GM23338 (cell line): ENCODE measurements around the gene TBX10. TPM values are rescaled to one million over a fixed set of nuclear protein-coding genes. Genes with fewer than 3 reads are reported as not detected.
"Not testable (repeated sequence)": the region's sequence is repeated elsewhere in the genome, so short reads cannot be mapped to it uniquely, and the experiment has no call there.

ENCODE experiments used
- ATAC-seq: fragments of 200-7000 bp; cut with Tn5 transposase; 3 replicates; pipeline ENCODE4 v1.9.1; 2020
- DNase-seq: peaks from one replicate; pipeline ENCODE4 v3.0.0-alpha.2; 2015; ENCODE audit warnings: low spot score
- H2AFZ ChIP-seq: fragments of 200-600 bp; sonication (generic); 2 replicates; pipeline ENCODE4 v1.8.0; 2016; ENCODE audit warnings: antibody characterized with exemption, mild to moderate bottlenecking, moderate library complexity
- H3F3A ChIP-seq: fragments of 200-600 bp; sonication (generic); replicated peaks from 2 replicates; pipeline ENCODE4 v1.8.0; 2017; ENCODE audit warnings: antibody characterized with exemption, mixed run types, low read depth
- H3K27ac ChIP-seq: fragments of 200-600 bp; sonication (generic); 2 replicates; pipeline ENCODE4 v1.6.1; 2016; ENCODE audit warnings: low read depth
- H3K27me3 ChIP-seq: fragments of 200-600 bp; sonication (generic); 2 replicates; pipeline ENCODE4 v1.8.0; 2016; ENCODE audit warnings: mild to moderate bottlenecking, mixed run types, moderate library complexity; ENCODE audit not compliant: insufficient read depth
- H3K36me3 ChIP-seq: fragments of 200-600 bp; sonication (generic); 2 replicates; pipeline ENCODE4 v1.8.0; 2016; ENCODE audit warnings: mild to moderate bottlenecking; ENCODE audit not compliant: insufficient read depth
- H3K4me1 ChIP-seq: fragments of 200-600 bp; sonication (generic); 2 replicates; pipeline ENCODE4 v1.8.0; 2016; ENCODE audit warnings: mild to moderate bottlenecking, moderate library complexity; ENCODE audit not compliant: insufficient read depth
- H3K4me2 ChIP-seq: fragments of 200-600 bp; sonication (generic); 2 replicates; pipeline ENCODE4 v1.7.1; 2017; ENCODE audit warnings: mixed run types
- H3K4me3 ChIP-seq: fragments of 200-600 bp; sonication (generic); 2 replicates; pipeline ENCODE4 v1.6.1; 2016; ENCODE audit warnings: mixed run types
- H3K79me2 ChIP-seq: fragments of 200-600 bp; sonication (generic); replicated peaks from 2 replicates; pipeline ENCODE4 v1.8.0; 2017; ENCODE audit warnings: mild to moderate bottlenecking; ENCODE audit not compliant: insufficient read depth
- H3K9me2 ChIP-seq: fragments of 200-600 bp; sonication (generic); 2 replicates; pipeline ENCODE4 v1.8.0; 2017; ENCODE audit not compliant: insufficient read depth
- H4K20me1 ChIP-seq: fragments of 200-600 bp; sonication (generic); replicated peaks from 2 replicates; pipeline ENCODE4 v1.8.0; 2017; ENCODE audit warnings: mild to moderate bottlenecking; ENCODE audit not compliant: insufficient read depth
- H3K27ac Mint-ChIP-seq: 2 replicates; pipeline ENCODE4 v1.8.0; 2020; ENCODE audit warnings: inconsistent platforms, mild to moderate bottlenecking, moderate library complexity, mixed read lengths
- H3K27me3 Mint-ChIP-seq: 3 replicates; pipeline ENCODE4 v1.8.0; 2022; ENCODE audit warnings: low read depth, mild to moderate bottlenecking, moderate library complexity, mixed read lengths, inconsistent platforms; ENCODE audit not compliant: insufficient read depth, poor library complexity
- H3K36me3 Mint-ChIP-seq: 3 replicates; pipeline ENCODE4 v1.8.0; 2021; ENCODE audit warnings: low read depth, mild to moderate bottlenecking, inconsistent platforms, moderate library complexity, mixed read lengths
- H3K4me1 Mint-ChIP-seq: 3 replicates; pipeline ENCODE4 v1.8.0; 2020; ENCODE audit warnings: mild to moderate bottlenecking, inconsistent platforms, mixed read lengths
- H3K4me3 Mint-ChIP-seq: 3 replicates; pipeline ENCODE4 v1.8.0; 2021; ENCODE audit warnings: moderate library complexity, mild to moderate bottlenecking, inconsistent platforms, mixed read lengths
- H3K9me3 Mint-ChIP-seq: 3 replicates; pipeline ENCODE4 v1.8.0; 2020; ENCODE audit warnings: moderate library complexity, mild to moderate bottlenecking, inconsistent platforms, mixed read lengths
- CREB1 ChIP-seq: fragments of 250-450 bp; sonication (Bioruptor Pico); IDR thresholded peaks from 2 replicates; pipeline ENCODE4 v1.5.0; 2020; ENCODE audit warnings: low read depth, mild to moderate bottlenecking, moderate library complexity
- CTCF ChIP-seq, 2 experiments: fragments of 200-600 bp in 1 of 2; sonication (generic) in 1 of 2; conservative IDR thresholded peaks; 2 replicates each; pipeline versions ENCODE4 v1.5.1 to v1.6.1; 2016 to 2017; ENCODE audit warnings: antibody characterized with exemption in 2 of 2, low read depth in 2 of 2, mild to moderate bottlenecking in 2 of 2, moderate library complexity in 1 of 2
- EZH2 ChIP-seq: fragments of 200-600 bp; sonication (generic); IDR thresholded peaks from one replicate; pipeline ENCODE4 v1.8.0; 2017; ENCODE audit warnings: antibody characterized with exemption, mild to moderate bottlenecking, low read depth; ENCODE audit not compliant: unreplicated experiment
- NANOG ChIP-seq: IDR thresholded peaks from 2 replicates; pipeline ENCODE4 v1.6.1; 2016; ENCODE audit warnings: antibody characterized with exemption, borderline replicate concordance
- POLR2AphosphoS5 ChIP-seq: IDR thresholded peaks from 2 replicates; pipeline ENCODE4 v1.6.1; 2016; ENCODE audit warnings: antibody characterized with exemption, low read depth
- REST ChIP-seq: IDR thresholded peaks from one replicate; pipeline ENCODE4 v1.6.1; 2018; ENCODE audit warnings: antibody characterized with exemption; ENCODE audit not compliant: unreplicated experiment
- STAT1 ChIP-seq: IDR thresholded peaks from one replicate; pipeline ENCODE4 v1.6.1; 2016; ENCODE audit warnings: antibody characterized with exemption; ENCODE audit not compliant: unreplicated experiment
- ZNF114 ChIP-seq: fragments of 250-450 bp; sonication (Bioruptor Pico); IDR thresholded peaks from 2 replicates; pipeline ENCODE4 v1.5.0; 2020; ENCODE audit warnings: mild to moderate bottlenecking, moderate library complexity
- ZNF331 ChIP-seq: fragments of 250-450 bp; sonication (Bioruptor Pico); IDR thresholded peaks from 2 replicates; pipeline ENCODE4 v1.5.0; 2020; ENCODE audit warnings: low read depth, mild to moderate bottlenecking, moderate library complexity
- polyA plus RNA-seq: library from polyadenylated mRNA; unstranded; fragments of >200 nt; fragmentation: Nextera tagmentation; extraction: Ambion mirVana; gene quantifications from 2 replicates; pipeline ENCODE4 v1.2.1, GENCODE V29; 2016
- total RNA-seq: library from RNA; depleted of rRNA; stranded (reverse); fragments of >200 nt; shearing (Covaris generic); gene quantifications from 2 replicates; pipeline ENCODE4 v1.2.3, GENCODE V29; 2014

The TBX10 gene
- total and polyA plus RNA-seq, 2 experiments from 2014 or later: 0.10 TPM; not detected in 1

- ATAC-seq: no peak
- H3K4me3 ChIP-seq: no peak overlapping the region
- H3K4me1 ChIP-seq: no peaks in the 10 kb centered on the region
- H3K79me2 ChIP-seq: no peaks in the 10 kb centered on the region
- Mint-ChIP-seq H3K4me3 (no peak overlapping the region), H3K9me3 (peaks cover 19% of the 10 kb centered on the region), H3K27ac (no peak overlapping the region), H3K27me3 (no peaks in the 10 kb centered on the region), H3K4me1 (no peaks in the 10 kb centered on the region), H3K36me3 (no peaks in the 10 kb centered on the region; the same call in 2 of the 3 replicates)
- no peaks in the 10 kb centered on the region for H3K9me2 ChIP-seq
- no peak for DNase-seq
- H3F3A ChIP-seq: no peaks in the 10 kb centered on the region
- H3K27me3 ChIP-seq: no peaks in the 10 kb centered on the region
- H3K4me2 ChIP-seq: no peak overlapping the region
- no peak overlapping the region for H3K27ac ChIP-seq
- no peak for TF ChIP-seq ZNF331 (CRISPR knock-in tag)
- TF ChIP-seq EZH2: no peak
- H4K20me1 ChIP-seq: no peaks in the 10 kb centered on the region
- no peak overlapping the region for H2AFZ ChIP-seq
- no peaks in the 10 kb centered on the region; the same call in 1 of the 2 replicates for H3K36me3 ChIP-seq
Measured at GRCh38 chr11:67662142-67662834, 22.7 kb upstream of the TBX10 start.

GRCh38 chr11:67660752-67661151 lies 21.2 kb upstream of the TBX10 start:
- not testable (repeated sequence) for ATAC-seq

GRCh38 chr11:67659651-67660165 lies 20.1 kb upstream of the TBX10 start:
- not testable (repeated sequence) for H4K20me1 ChIP-seq, H3K27ac ChIP-seq, H3K9me2 ChIP-seq, H3K36me3 ChIP-seq, H3K27ac Mint-ChIP-seq, H3K36me3 Mint-ChIP-seq, ATAC-seq, H3K4me3 Mint-ChIP-seq, H3K79me2 ChIP-seq, H3K27me3 ChIP-seq, H3F3A ChIP-seq, DNase-seq, H3K27me3 Mint-ChIP-seq, H3K4me1 Mint-ChIP-seq, H3K4me1 ChIP-seq, H3K4me2 ChIP-seq, H3K4me3 ChIP-seq, H2AFZ ChIP-seq
- peaks cover 38% of the 10 kb centered on the region for H3K9me3 Mint-ChIP-seq

More at GRCh38 chr11:67660752-67661151, 21.2 kb upstream of the TBX10 start:
- not testable (repeated sequence) for H3K27me3 ChIP-seq, H3K4me1 Mint-ChIP-seq, H3K36me3 ChIP-seq, H3K27ac ChIP-seq, H3K4me3 Mint-ChIP-seq, H4K20me1 ChIP-seq, H3F3A ChIP-seq, H3K27me3 Mint-ChIP-seq, H3K4me2 ChIP-seq, H2AFZ ChIP-seq, H3K27ac Mint-ChIP-seq, H3K4me1 ChIP-seq, H3K4me3 ChIP-seq, H3K9me2 ChIP-seq, H3K36me3 Mint-ChIP-seq, DNase-seq, H3K79me2 ChIP-seq
- peaks cover 33% of the 10 kb centered on the region for H3K9me3 Mint-ChIP-seq

- Mint-ChIP-seq H3K27ac (no peak overlapping the region), H3K4me3 (no peak overlapping the region), H3K4me1 (no peaks in the 10 kb centered on the region), H3K27me3 (peaks cover 3% of the 10 kb centered on the region), H3K36me3 (peaks cover 5% of the 10 kb centered on the region; the same call in 2 of the 3 replicates), H3K9me3 (peaks cover 43% of the 10 kb centered on the region)
- Histone ChIP-seq H4K20me1 (no peaks in the 10 kb centered on the region), H3K36me3 (peaks cover 8% of the 10 kb centered on the region; the same call in 1 of the 2 replicates), H3F3A (no peaks in the 10 kb centered on the region), H3K4me3 (no peak overlapping the region), H3K4me1 (no peaks in the 10 kb centered on the region), H2AFZ (no peak overlapping the region), H3K27me3 (no peaks in the 10 kb centered on the region), H3K4me2 (no peak overlapping the region), H3K27ac (no peak overlapping the region), H3K9me2 (no peaks in the 10 kb centered on the region), H3K79me2 (no peaks in the 10 kb centered on the region)
- DNase-seq (no peak), ATAC-seq (no peak)
- TF ChIP-seq NANOG (no peak), STAT1 (no peak), EZH2 (no peak), POLR2AphosphoS5 (no peak), CTCF (conservative IDR thresholded peaks at IDR 0.05; ENCODE audit: low read depth in 2 of 2) (no peak), CREB1 (CRISPR knock-in tag) (no peak), REST (no peak), ZNF114 (CRISPR knock-in tag) (no peak)
Measured at GRCh38 chr11:67657300-67657699, 17.7 kb upstream of the TBX10 start.
